ENCODE measurements around the gene MGAT4C.

The MGAT4C gene

GRCh38 chr12:85946375-85946774, 309.8 kb downstream of the MGAT4C start:
- no peaks in the 10 kb centered on the region for H3K36me3 ChIP-seq

DNA sequence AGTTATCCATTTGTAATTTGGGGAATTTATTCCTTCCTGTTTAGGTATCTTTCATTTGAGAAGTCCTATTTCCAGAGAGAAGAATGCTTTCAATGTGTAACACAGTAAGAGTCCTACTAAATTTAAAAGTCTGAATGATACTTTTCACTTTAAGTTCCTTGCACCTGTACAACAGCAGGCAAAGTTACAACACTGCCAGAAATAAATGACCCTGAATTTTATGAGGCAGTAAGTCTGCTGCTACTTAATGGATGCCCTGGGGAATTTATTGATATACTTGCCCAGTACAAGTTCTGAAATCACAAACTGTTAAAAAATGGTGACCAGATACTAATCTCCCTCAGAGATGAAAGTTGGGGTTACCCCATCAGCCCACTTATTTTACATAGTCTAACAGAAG, 329.0 kb downstream of the MGAT4C start:
- no peak for DNase-seq
- no peak overlapping the region for H3K4me3 ChIP-seq (ENCODE audit: low read depth, low read length)
- H3K36me3 ChIP-seq: no peaks in the 10 kb centered on the region
- TF ChIP-seq CTCF (IDR thresholded peaks at IDR 0.05; ENCODE audit: low read depth, low read length): no peak
- H3K27me3 ChIP-seq: no peaks in the 10 kb centered on the region
- H3K9me3 ChIP-seq: no peaks in the 10 kb centered on the region
- H3K4me1 ChIP-seq: peaks cover 8% of the 10 kb centered on the region

More at GRCh38 chr12:85946375-85946774, 309.8 kb downstream of the MGAT4C start:
- Histone ChIP-seq H3K9me3 (no peaks in the 10 kb centered on the region), H3K4me1 (no peaks in the 10 kb centered on the region), H3K4me3 (ENCODE audit: low read depth, low read length) (no peak overlapping the region), H3K27me3 (no peaks in the 10 kb centered on the region)
- no peak for TF ChIP-seq CTCF (IDR thresholded peaks at IDR 0.05; ENCODE audit: low read depth, low read length)
- DNase-seq: no peak

GRCh38 chr12:85923767-85924331, 332.3 kb downstream of the MGAT4C start:
- peaks cover 8% of the 10 kb centered on the region for H3K4me1 ChIP-seq
- no peak for DNase-seq

GRCh38 chr12:85920324-85920947, 335.8 kb downstream of the MGAT4C start:
- Histone ChIP-seq H3K36me3 (no peaks in the 10 kb centered on the region), H3K27me3 (no peaks in the 10 kb centered on the region), H3K9me3 (no peaks in the 10 kb centered on the region), H3K4me3 (ENCODE audit: low read depth, low read length) (no peak overlapping the region), H3K4me1 (peaks cover 7% of the 10 kb centered on the region)
- peak; percentile 53; the same call in 1 of the 2 replicates for TF ChIP-seq CTCF (IDR thresholded peaks at IDR 0.05; ENCODE audit: low read depth, low read length)
- DNase-seq: no peak

More at GRCh38 chr12:85923767-85924331, 332.3 kb downstream of the MGAT4C start:
- H3K27me3 ChIP-seq: no peaks in the 10 kb centered on the region
- H3K9me3 ChIP-seq: no peaks in the 10 kb centered on the region
- H3K36me3 ChIP-seq: no peaks in the 10 kb centered on the region
- no peak overlapping the region for H3K4me3 ChIP-seq (ENCODE audit: low read depth, low read length)
- peak; percentile 54; the same call in 1 of the 2 replicates for TF ChIP-seq CTCF (IDR thresholded peaks at IDR 0.05; ENCODE audit: low read depth, low read length)
